ENCODE data around the gene CIRBP.

DNA sequence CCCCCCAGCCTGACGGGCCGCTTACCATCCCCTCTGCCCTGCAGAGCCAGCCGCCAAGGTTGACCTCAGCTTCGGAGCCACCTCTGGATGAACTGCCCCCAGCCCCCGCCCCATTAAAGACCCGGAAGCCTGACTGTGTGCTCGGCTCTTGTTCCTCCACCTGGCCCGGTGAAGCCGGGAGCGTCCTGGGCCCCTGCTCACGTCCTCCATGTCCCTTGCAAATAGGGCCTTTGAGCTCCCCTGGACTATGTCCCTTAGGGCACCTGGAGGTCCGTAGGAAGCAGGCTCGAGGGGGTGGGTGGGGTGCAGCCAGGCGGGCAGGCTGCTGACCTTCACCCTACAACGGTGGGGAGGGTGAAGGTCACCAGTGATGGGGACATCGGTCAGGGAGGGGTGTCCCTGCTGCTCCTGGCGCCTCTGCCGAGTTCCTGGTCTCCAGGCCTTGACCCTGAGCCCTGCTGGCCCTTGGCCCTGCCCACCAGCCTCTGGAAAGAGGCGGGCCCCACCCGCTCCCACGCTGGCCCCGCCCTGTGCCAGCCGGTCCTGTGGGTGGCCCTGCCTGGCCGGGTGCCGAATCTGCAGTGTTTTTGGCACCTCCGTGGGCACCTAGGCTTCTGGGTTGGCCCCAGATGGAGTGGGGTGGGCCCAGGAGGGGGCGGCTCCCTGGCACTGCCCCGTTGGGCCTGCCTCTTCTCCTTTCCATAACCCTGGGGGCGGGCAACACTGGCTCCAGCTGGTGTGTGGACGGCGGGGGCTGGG, 24.3 kb upstream of the CIRBP start:
- TF ChIP-seq CTCF (conservative IDR thresholded peaks at IDR 0.05; ENCODE audit: low read length) = no peak; the same call in 1 of the 2 replicates
- TF ChIP-seq EZH2phosphoT487 (IDR thresholded peaks at IDR 0.05; ENCODE audit: borderline replicate concordance, low read depth, low read length) = no peak

Measured in OCI-LY7 (cell line).